H9 (cell line): Measurements from ENCODE around the gene GTF2A1. TPM values are rescaled to one million over a fixed set of nuclear protein-coding genes. Genes with fewer than 3 reads are reported as not detected.

Source experiments
- DNase-seq: peaks from one replicate; pipeline ENCODE4 v3.0.0-alpha.2; 2017
- H2AFZ ChIP-seq: one replicate; pipeline ENCODE4 v1.6.1; 2013; ENCODE audit warnings: mild to moderate bottlenecking, low read length, control low read depth, moderate library complexity
- H2AK5ac ChIP-seq: 2 replicates; pipeline ENCODE4 v1.6.1; 2013; ENCODE audit warnings: low read length, control low read depth, mixed read lengths; ENCODE audit not compliant: insufficient read length
- H2BK120ac ChIP-seq: one replicate; pipeline ENCODE4 v1.6.1; 2013; ENCODE audit warnings: low read depth, mild to moderate bottlenecking, low read length, control low read depth, inconsistent platforms; ENCODE audit not compliant: poor library complexity, severe bottlenecking
- H2BK12ac ChIP-seq: 2 replicates; pipeline ENCODE4 v1.6.1; 2013; ENCODE audit warnings: low read length, control low read depth, mixed read lengths, low read depth; ENCODE audit not compliant: insufficient read length
- H2BK15ac ChIP-seq: 2 replicates; pipeline ENCODE4 v1.6.1; 2013; ENCODE audit warnings: low read depth, low read length, control low read depth
- H2BK20ac ChIP-seq: one replicate; pipeline ENCODE4 v1.6.1; 2013; ENCODE audit warnings: low read depth, mild to moderate bottlenecking, low read length, control low read depth, inconsistent platforms; ENCODE audit not compliant: poor library complexity, severe bottlenecking
- H2BK5ac ChIP-seq: 2 replicates; pipeline ENCODE4 v1.6.1; 2013; ENCODE audit warnings: low read length, control low read depth, mixed read lengths; ENCODE audit not compliant: insufficient read length
- H3K14ac ChIP-seq: 2 replicates; pipeline ENCODE4 v1.6.1; 2013; ENCODE audit warnings: low read length, control low read depth; ENCODE audit not compliant: insufficient read depth
- H3K18ac ChIP-seq: 2 replicates; pipeline ENCODE4 v1.6.1; 2013; ENCODE audit warnings: low read depth, mild to moderate bottlenecking, mixed read lengths, low read length, control low read depth; ENCODE audit not compliant: insufficient read length
- H3K23ac ChIP-seq: 2 replicates; pipeline ENCODE4 v1.6.1; 2013; ENCODE audit warnings: low read length, control low read depth, mixed read lengths, low read depth; ENCODE audit not compliant: insufficient read length
- H3K23me2 ChIP-seq: 2 replicates; pipeline ENCODE4 v1.6.1; 2013; ENCODE audit warnings: low read depth, mild to moderate bottlenecking, mixed read lengths, low read length, control low read depth; ENCODE audit not compliant: insufficient read length, poor library complexity, severe bottlenecking
- H3K27ac ChIP-seq: 2 replicates; pipeline ENCODE4 v1.5.1; 2013; ENCODE audit warnings: low read length, control low read depth, mixed read lengths, low read depth; ENCODE audit not compliant: insufficient read length
- H3K27me3 ChIP-seq: 2 replicates; pipeline ENCODE4 v1.6.1; 2013; ENCODE audit warnings: low read length, control low read depth, inconsistent platforms; ENCODE audit not compliant: insufficient read depth
- H3K4ac ChIP-seq: 2 replicates; pipeline ENCODE4 v1.6.1; 2013; ENCODE audit warnings: low read depth, mild to moderate bottlenecking, control low read depth, inconsistent platforms, low read length, moderate library complexity
- H3K4me1 ChIP-seq: 2 replicates; pipeline ENCODE4 v1.6.1; 2013; ENCODE audit warnings: low read length, control low read depth, inconsistent platforms; ENCODE audit not compliant: insufficient read depth
- H3K4me2 ChIP-seq: 2 replicates; pipeline ENCODE4 v1.6.1; 2013; ENCODE audit warnings: low read length, control low read depth, mixed read lengths; ENCODE audit not compliant: insufficient read length, insufficient read depth
- H3K56ac ChIP-seq: 2 replicates; pipeline ENCODE4 v1.6.1; 2013; ENCODE audit warnings: low read depth, mild to moderate bottlenecking, mixed read lengths, low read length, control low read depth; ENCODE audit not compliant: insufficient read length
- H3K79me1 ChIP-seq: 2 replicates; pipeline ENCODE4 v1.6.1; 2013; ENCODE audit warnings: low read depth, mild to moderate bottlenecking, moderate library complexity, low read length, control low read depth, inconsistent platforms; ENCODE audit not compliant: insufficient read depth, poor library complexity, severe bottlenecking
- H3K79me2 ChIP-seq: 2 replicates; pipeline ENCODE4 v1.6.1; 2013; ENCODE audit warnings: low read length, control low read depth, inconsistent platforms; ENCODE audit not compliant: insufficient read depth
- H3K9ac ChIP-seq: 2 replicates; pipeline ENCODE4 v1.6.1; 2013; ENCODE audit warnings: low read length, control low read depth, mixed read lengths; ENCODE audit not compliant: insufficient read length; ENCODE audit errors: extremely low read depth
- H3K9me3 ChIP-seq: one replicate; pipeline ENCODE4 v1.6.1; 2013; ENCODE audit warnings: low read depth, low read length, inconsistent platforms; ENCODE audit not compliant: control insufficient read depth
- H3T11ph ChIP-seq: one replicate; pipeline ENCODE4 v1.6.1; 2013; ENCODE audit warnings: mild to moderate bottlenecking, low read length, control low read depth, inconsistent platforms
- H4K20me1 ChIP-seq: one replicate; pipeline ENCODE4 v1.6.1; 2013; ENCODE audit not compliant: control insufficient read depth, insufficient read length, insufficient read depth
- H4K5ac ChIP-seq: 2 replicates; pipeline ENCODE4 v1.6.1; 2013; ENCODE audit warnings: low read depth, mild to moderate bottlenecking, mixed read lengths, low read length, control low read depth; ENCODE audit not compliant: insufficient read length
- H4K8ac ChIP-seq: replicated peaks from 2 replicates; pipeline ENCODE4 v1.6.1; 2013; ENCODE audit warnings: low read length, control low read depth, mixed read lengths, low read depth; ENCODE audit not compliant: insufficient read length
- H4K91ac ChIP-seq: 2 replicates; pipeline ENCODE4 v1.6.1; 2013; ENCODE audit warnings: low read depth, mild to moderate bottlenecking, moderate library complexity, mixed read lengths, low read length, control low read depth; ENCODE audit not compliant: insufficient read length
- H3K27ac Mint-ChIP-seq, 3 experiments: 2 replicates in 2 of 3; 3 replicates in 1 of 3; pipeline ENCODE4 v1.8.0; 2020 to 2021; ENCODE audit warnings: mixed read lengths in 3 of 3, mild to moderate bottlenecking in 1 of 3, moderate library complexity in 1 of 3
- H3K27me3 Mint-ChIP-seq: 2 replicates; pipeline ENCODE4 v1.8.0; 2021; ENCODE audit warnings: low read depth, mild to moderate bottlenecking, moderate library complexity, mixed read lengths
- H3K36me3 Mint-ChIP-seq, 3 experiments: 2 replicates in 2 of 3; 3 replicates in 1 of 3; pipeline ENCODE4 v1.8.0; 2020 to 2021; ENCODE audit warnings: low read depth in 3 of 3, mixed read lengths in 3 of 3; ENCODE audit not compliant: insufficient read depth in 1 of 3
- H3K4me1 Mint-ChIP-seq, 2 experiments: 2 replicates each; pipeline ENCODE4 v1.8.0; 2020; ENCODE audit warnings: mixed read lengths in 2 of 2
- H3K4me3 Mint-ChIP-seq, 2 experiments: 2 replicates in 1 of 2; 3 replicates in 1 of 2; pipeline ENCODE4 v1.8.0; 2020 to 2021; ENCODE audit warnings: mild to moderate bottlenecking in 2 of 2, mixed read lengths in 2 of 2, moderate library complexity in 1 of 2
- H3K9me3 Mint-ChIP-seq, 2 experiments: 2 replicates in 1 of 2; 3 replicates in 1 of 2; pipeline ENCODE4 v1.8.0; 2020; ENCODE audit warnings: mild to moderate bottlenecking in 2 of 2, mixed read lengths in 2 of 2, moderate library complexity in 1 of 2
- CTCF ChIP-seq: fragments of 200-600 bp; sonication (generic); conservative IDR thresholded peaks from 3 replicates; pipeline ENCODE4 v1.8.0; 2021; ENCODE audit warnings: antibody characterized with exemption, mild to moderate bottlenecking
- WGBS: extraction: QIAGEN DNeasy Blood & Tissue Kit; methylation state at CpG from one replicate; pipeline ENCODE4 v1.1.7; 2013; ENCODE audit warnings: missing lambda C conversion rate, low lambda C conversion rate, mixed read lengths; ENCODE audit not compliant: insufficient read length; ENCODE audit errors: extremely low coverage; 5-methylcytosine and 5-hydroxymethylcytosine counted together
- total RNA-seq: library from RNA; stranded (reverse); gene quantifications from 2 replicates; pipeline ENCODE4 v1.2.1, GENCODE V29; 2021

Gene GTF2A1
- total RNA-seq, 1 experiment from 2014 or later = 43.0 TPM

GRCh38 chr14:81164167-81164774, 56.5 kb downstream of the GTF2A1 start:
- no peaks in the 10 kb centered on the region for H4K20me1 ChIP-seq
- no peak overlapping the region for H3K27ac ChIP-seq
- DNase-seq = peak; percentile 91
- no CpG with 5 or more reads among the region's 1 CpG for WGBS
- H3K18ac ChIP-seq = no peak overlapping the region
- H3K14ac ChIP-seq = no peak overlapping the region
- H2AK5ac ChIP-seq = no peak overlapping the region
- no peaks in the 10 kb centered on the region for H3K9me3 ChIP-seq
- no peak overlapping the region for H4K5ac ChIP-seq
- no peak overlapping the region for H2BK12ac ChIP-seq
- H3K56ac ChIP-seq = no peak overlapping the region
- Mint-ChIP-seq H3K4me3 (no peak overlapping the region), H3K27ac (no peak overlapping the region), H3K4me1 (peaks cover 4 to 6% of the 10 kb centered on the region in 2 experiments), H3K36me3 (no peaks in the 10 kb centered on the region), H3K9me3 (no peaks in the 10 kb centered on the region), H3K27me3 (no peaks in the 10 kb centered on the region)
- H3K4me1 ChIP-seq = no peaks in the 10 kb centered on the region
- H3K4me2 ChIP-seq = no peak overlapping the region
- no peak overlapping the region for H2BK120ac ChIP-seq
- H3K79me1 ChIP-seq = no peaks in the 10 kb centered on the region
- peak; percentile 92 for TF ChIP-seq CTCF
- no peak overlapping the region for H2BK5ac ChIP-seq
- no peak overlapping the region for H3K4ac ChIP-seq
- H2BK15ac ChIP-seq = no peak overlapping the region
- no peak overlapping the region for H2AFZ ChIP-seq
- no peak overlapping the region for H3K23ac ChIP-seq
- no peak overlapping the region for H2BK20ac ChIP-seq
- no peaks in the 10 kb centered on the region for H3K23me2 ChIP-seq
- no peak overlapping the region for H4K8ac ChIP-seq
- H3T11ph ChIP-seq = no peak overlapping the region
- no peak overlapping the region for H4K91ac ChIP-seq
- H3K79me2 ChIP-seq = no peaks in the 10 kb centered on the region
- no peaks in the 10 kb centered on the region for H3K27me3 ChIP-seq
- no peak overlapping the region for H3K9ac ChIP-seq
